HEK293 (cell line): ENCODE results near the gene FAM120B.
A peak's percentile ranks its signal among the peaks of the same experiment; 100 is the strongest.

Experiments used
- CTCF ChIA-PET: fragments of 350-600 bp; formaldehyde crosslinking; extraction: SDS; loops from one replicate; lab custom pipeline; 2021; ENCODE audit warnings: antibody characterized with exemption; lab: Yijun Ruan, JAX
- POLR2A ChIA-PET: fragments of 300-600 bp; formaldehyde crosslinking; extraction: SDS; loops from one replicate; lab custom pipeline; 2020; ENCODE audit warnings: antibody characterized with exemption, inconsistent platforms; lab: Yijun Ruan, JAX
- H3K27ac ChIP-seq: fragments of 200-500 bp; sonication (Bioruptor generic); 2 replicates; pipeline ENCODE4 v1.5.1; 2014; ENCODE audit warnings: low read depth, low read length, control low read depth, inconsistent platforms; ENCODE audit errors: extremely low read depth
- H3K36me3 ChIP-seq, 2 experiments: fragments of 200-500 bp in 1 of 2; sonication (Bioruptor generic) in 1 of 2; 1 replicate in 1 of 2; 2 replicates in 1 of 2; pipeline ENCODE4 v1.5.1; 2014 to 2017; ENCODE audit warnings: inconsistent platforms in 2 of 2, low read length in 2 of 2; ENCODE audit not compliant: control insufficient read depth in 2 of 2, insufficient read depth in 1 of 2
- H3K4me1 ChIP-seq: fragments of 200-500 bp; sonication (Bioruptor generic); 2 replicates; pipeline ENCODE4 v1.5.1; 2014; ENCODE audit warnings: mild to moderate bottlenecking, low read length, inconsistent platforms; ENCODE audit not compliant: control insufficient read depth, insufficient read depth
- H3K4me3 ChIP-seq: 2 replicates; pipeline ENCODE4 v1.5.1; 2011; ENCODE audit warnings: low read depth, mild to moderate bottlenecking, control low read depth, low read length, moderate library complexity
- H3K9me3 ChIP-seq: fragments of 200-500 bp; sonication (Bioruptor generic); 2 replicates; pipeline ENCODE4 v1.5.1; 2014; ENCODE audit warnings: low read depth, low read length, inconsistent platforms; ENCODE audit not compliant: control insufficient read depth, insufficient read depth
- SCRT2 ChIP-seq: fragments of 450-650 bp; formaldehyde crosslinking; IDR thresholded peaks from 2 replicates; pipeline ENCODE4 v1.5.1; 2016; ENCODE audit warnings: missing biosample characterization, missing genetic modification characterization
- SP3 ChIP-seq: fragments of 450-650 bp; formaldehyde crosslinking; IDR thresholded peaks from 2 replicates; pipeline ENCODE4 v1.5.1; 2016; ENCODE audit warnings: missing biosample characterization, missing genetic modification characterization
- ZBTB48 ChIP-seq: fragments of 450-650 bp; formaldehyde crosslinking; IDR thresholded peaks from 2 replicates; pipeline ENCODE4 v1.5.1; 2016; ENCODE audit warnings: missing biosample characterization, missing genetic modification characterization
- ZNF114 ChIP-seq: fragments of 450-650 bp; formaldehyde crosslinking; IDR thresholded peaks from 2 replicates; pipeline ENCODE4 v1.5.0; 2017; ENCODE audit warnings: missing biosample characterization, missing genetic modification characterization
- ZNF600 ChIP-seq: fragments of 450-650 bp; formaldehyde crosslinking; IDR thresholded peaks from 2 replicates; pipeline ENCODE4 v1.5.1; 2016; ENCODE audit warnings: missing biosample characterization, missing genetic modification characterization
- ZNF623 ChIP-seq: fragments of 450-650 bp; formaldehyde crosslinking; IDR thresholded peaks from 2 replicates; pipeline ENCODE4 v1.5.1; 2016; ENCODE audit warnings: missing biosample characterization, missing genetic modification characterization
- ZNF660 ChIP-seq: fragments of 450-650 bp; IDR thresholded peaks from 2 replicates; pipeline ENCODE4 v1.5.1; 2018; ENCODE audit warnings: missing biosample characterization, mild to moderate bottlenecking, missing genetic modification characterization
- TF ChIP-seq, protein P1 (sequence below): fragments of 450-650 bp; formaldehyde crosslinking; IDR thresholded peaks from 2 replicates; pipeline ENCODE4 v1.5.1; 2016; ENCODE audit warnings: missing biosample characterization, missing genetic modification characterization, low read depth
- TF ChIP-seq, protein P2 (sequence below): fragments of 450-650 bp; formaldehyde crosslinking; IDR thresholded peaks from 2 replicates; pipeline ENCODE4 v1.5.1; 2017; ENCODE audit warnings: missing biosample characterization, missing genetic modification characterization
- TF ChIP-seq, protein P3 (sequence below): fragments of 450-650 bp; formaldehyde crosslinking; IDR thresholded peaks from 2 replicates; pipeline ENCODE4 v1.5.1; 2016; ENCODE audit warnings: missing biosample characterization, missing genetic modification characterization
- TF ChIP-seq, protein P4 (sequence below): fragments of 450-650 bp; formaldehyde crosslinking; conservative IDR thresholded peaks from 2 replicates; pipeline ENCODE4 v1.5.1; 2016; ENCODE audit warnings: low read depth, missing biosample characterization, missing genetic modification characterization
- TF ChIP-seq, protein P5 (sequence below): fragments of 450-650 bp; formaldehyde crosslinking; IDR thresholded peaks from 2 replicates; pipeline ENCODE4 v1.5.1; 2016; ENCODE audit warnings: missing biosample characterization, missing genetic modification characterization
- TF ChIP-seq, protein P6 (sequence below): sonication (generic); formaldehyde crosslinking; IDR thresholded peaks from 2 replicates; pipeline ENCODE4 v1.8.1; 2022; ENCODE audit warnings: mild to moderate bottlenecking, moderate library complexity, missing genetic modification reagents
- TF ChIP-seq, protein P7 (sequence below): fragments of 450-650 bp; formaldehyde crosslinking; IDR thresholded peaks from 2 replicates; pipeline ENCODE4 v1.5.1; 2016; ENCODE audit warnings: missing biosample characterization, missing genetic modification characterization
- TF ChIP-seq, protein P8 (sequence below): fragments of 450-650 bp; formaldehyde crosslinking; IDR thresholded peaks from 2 replicates; pipeline ENCODE4 v1.5.1; 2016; ENCODE audit warnings: missing biosample characterization, missing genetic modification characterization

Gene FAM120B

DNA sequence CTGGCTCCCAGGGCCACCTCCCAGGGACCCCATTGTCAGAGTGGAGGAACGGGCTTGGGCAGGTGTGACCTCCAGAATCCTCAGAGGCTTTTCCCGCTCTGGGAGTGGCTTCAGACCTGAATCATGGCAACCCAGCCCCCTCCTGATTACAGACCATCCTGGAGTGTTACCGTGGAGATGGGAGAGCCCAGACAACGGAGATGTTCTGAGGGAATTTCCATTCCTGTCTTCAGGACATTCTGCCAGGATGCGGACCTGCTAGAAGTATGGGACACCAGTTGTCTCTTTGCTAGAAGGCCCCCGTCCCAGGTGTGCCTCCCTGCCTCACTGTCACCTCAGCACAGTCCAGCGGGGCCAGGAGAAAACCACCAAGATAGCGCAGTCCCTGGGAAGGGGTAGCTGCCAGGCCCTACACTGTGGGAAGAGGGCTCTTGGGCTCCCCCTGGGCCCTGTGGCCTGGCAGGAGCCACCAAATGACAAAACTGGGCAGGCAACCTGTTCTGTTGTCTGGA is 136.6 kb downstream of the FAM120B start:
- ChIA-PET CTCF (interaction anchor here (1.1 kb wide), 1 partner anchor 10 kb away, joined by 4 read pairs; no protein-coding TSS in a partner anchor), POLR2A (no interaction called here)

DNA sequence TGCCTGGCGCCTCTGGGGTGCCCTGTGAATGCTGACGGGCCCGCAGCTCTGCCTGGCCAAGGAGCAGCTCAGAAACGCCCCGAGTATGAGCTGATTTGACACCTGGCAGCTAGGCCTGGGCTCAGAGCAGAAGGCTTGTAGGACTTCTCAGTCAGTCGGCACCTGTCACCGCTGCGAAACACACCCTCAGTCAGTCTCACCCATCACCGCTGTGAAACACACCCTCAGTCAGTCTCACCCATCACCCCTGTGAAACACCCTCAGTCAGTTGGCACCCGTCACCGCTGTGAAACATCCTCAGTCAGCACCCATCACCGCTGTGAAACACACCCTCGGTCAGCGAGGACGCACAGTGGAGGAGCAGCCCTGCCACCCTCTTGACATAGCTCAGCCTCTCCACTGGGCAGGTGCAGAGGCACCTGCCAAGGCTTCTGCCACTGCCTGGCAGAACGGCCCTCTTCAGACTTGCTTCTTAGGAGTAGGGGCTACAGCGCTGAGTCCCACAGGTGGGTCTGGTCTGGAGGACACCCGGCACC is 137.6 kb downstream of the FAM120B start:
- TF ChIP-seq, protein P1, sequence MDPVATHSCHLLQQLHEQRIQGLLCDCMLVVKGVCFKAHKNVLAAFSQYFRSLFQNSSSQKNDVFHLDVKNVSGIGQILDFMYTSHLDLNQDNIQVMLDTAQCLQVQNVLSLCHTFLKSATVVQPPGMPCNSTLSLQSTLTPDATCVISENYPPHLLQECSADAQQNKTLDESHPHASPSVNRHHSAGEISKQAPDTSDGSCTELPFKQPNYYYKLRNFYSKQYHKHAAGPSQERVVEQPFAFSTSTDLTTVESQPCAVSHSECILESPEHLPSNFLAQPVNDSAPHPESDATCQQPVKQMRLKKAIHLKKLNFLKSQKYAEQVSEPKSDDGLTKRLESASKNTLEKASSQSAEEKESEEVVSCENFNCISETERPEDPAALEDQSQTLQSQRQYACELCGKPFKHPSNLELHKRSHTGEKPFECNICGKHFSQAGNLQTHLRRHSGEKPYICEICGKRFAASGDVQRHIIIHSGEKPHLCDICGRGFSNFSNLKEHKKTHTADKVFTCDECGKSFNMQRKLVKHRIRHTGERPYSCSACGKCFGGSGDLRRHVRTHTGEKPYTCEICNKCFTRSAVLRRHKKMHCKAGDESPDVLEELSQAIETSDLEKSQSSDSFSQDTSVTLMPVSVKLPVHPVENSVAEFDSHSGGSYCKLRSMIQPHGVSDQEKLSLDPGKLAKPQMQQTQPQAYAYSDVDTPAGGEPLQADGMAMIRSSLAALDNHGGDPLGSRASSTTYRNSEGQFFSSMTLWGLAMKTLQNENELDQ (tag by site-specific recombination): no peak
- TF ChIP-seq ZNF660 (tag by site-specific recombination) (no peak), ZNF114 (no peak), ZNF623 (tag by site-specific recombination) (no peak), SCRT2 (tag by site-specific recombination) (no peak), SP3 (tag by site-specific recombination) (no peak), ZNF600 (no peak)
- TF ChIP-seq, protein P2, sequence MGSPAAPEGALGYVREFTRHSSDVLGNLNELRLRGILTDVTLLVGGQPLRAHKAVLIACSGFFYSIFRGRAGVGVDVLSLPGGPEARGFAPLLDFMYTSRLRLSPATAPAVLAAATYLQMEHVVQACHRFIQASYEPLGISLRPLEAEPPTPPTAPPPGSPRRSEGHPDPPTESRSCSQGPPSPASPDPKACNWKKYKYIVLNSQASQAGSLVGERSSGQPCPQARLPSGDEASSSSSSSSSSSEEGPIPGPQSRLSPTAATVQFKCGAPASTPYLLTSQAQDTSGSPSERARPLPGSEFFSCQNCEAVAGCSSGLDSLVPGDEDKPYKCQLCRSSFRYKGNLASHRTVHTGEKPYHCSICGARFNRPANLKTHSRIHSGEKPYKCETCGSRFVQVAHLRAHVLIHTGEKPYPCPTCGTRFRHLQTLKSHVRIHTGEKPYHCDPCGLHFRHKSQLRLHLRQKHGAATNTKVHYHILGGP: no peak
- TF ChIP-seq, protein P3, sequence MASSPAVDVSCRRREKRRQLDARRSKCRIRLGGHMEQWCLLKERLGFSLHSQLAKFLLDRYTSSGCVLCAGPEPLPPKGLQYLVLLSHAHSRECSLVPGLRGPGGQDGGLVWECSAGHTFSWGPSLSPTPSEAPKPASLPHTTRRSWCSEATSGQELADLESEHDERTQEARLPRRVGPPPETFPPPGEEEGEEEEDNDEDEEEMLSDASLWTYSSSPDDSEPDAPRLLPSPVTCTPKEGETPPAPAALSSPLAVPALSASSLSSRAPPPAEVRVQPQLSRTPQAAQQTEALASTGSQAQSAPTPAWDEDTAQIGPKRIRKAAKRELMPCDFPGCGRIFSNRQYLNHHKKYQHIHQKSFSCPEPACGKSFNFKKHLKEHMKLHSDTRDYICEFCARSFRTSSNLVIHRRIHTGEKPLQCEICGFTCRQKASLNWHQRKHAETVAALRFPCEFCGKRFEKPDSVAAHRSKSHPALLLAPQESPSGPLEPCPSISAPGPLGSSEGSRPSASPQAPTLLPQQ: no peak
- TF ChIP-seq, protein P4, sequence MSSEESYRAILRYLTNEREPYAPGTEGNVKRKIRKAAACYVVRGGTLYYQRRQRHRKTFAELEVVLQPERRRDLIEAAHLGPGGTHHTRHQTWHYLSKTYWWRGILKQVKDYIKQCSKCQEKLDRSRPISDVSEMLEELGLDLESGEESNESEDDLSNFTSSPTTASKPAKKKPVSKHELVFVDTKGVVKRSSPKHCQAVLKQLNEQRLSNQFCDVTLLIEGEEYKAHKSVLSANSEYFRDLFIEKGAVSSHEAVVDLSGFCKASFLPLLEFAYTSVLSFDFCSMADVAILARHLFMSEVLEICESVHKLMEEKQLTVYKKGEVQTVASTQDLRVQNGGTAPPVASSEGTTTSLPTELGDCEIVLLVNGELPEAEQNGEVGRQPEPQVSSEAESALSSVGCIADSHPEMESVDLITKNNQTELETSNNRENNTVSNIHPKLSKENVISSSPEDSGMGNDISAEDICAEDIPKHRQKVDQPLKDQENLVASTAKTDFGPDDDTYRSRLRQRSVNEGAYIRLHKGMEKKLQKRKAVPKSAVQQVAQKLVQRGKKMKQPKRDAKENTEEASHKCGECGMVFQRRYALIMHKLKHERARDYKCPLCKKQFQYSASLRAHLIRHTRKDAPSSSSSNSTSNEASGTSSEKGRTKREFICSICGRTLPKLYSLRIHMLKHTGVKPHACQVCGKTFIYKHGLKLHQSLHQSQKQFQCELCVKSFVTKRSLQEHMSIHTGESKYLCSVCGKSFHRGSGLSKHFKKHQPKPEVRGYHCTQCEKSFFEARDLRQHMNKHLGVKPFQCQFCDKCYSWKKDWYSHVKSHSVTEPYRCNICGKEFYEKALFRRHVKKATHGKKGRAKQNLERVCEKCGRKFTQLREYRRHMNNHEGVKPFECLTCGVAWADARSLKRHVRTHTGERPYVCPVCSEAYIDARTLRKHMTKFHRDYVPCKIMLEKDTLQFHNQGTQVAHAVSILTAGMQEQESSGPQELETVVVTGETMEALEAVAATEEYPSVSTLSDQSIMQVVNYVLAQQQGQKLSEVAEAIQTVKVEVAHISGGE: no peak
- TF ChIP-seq, protein P5, sequence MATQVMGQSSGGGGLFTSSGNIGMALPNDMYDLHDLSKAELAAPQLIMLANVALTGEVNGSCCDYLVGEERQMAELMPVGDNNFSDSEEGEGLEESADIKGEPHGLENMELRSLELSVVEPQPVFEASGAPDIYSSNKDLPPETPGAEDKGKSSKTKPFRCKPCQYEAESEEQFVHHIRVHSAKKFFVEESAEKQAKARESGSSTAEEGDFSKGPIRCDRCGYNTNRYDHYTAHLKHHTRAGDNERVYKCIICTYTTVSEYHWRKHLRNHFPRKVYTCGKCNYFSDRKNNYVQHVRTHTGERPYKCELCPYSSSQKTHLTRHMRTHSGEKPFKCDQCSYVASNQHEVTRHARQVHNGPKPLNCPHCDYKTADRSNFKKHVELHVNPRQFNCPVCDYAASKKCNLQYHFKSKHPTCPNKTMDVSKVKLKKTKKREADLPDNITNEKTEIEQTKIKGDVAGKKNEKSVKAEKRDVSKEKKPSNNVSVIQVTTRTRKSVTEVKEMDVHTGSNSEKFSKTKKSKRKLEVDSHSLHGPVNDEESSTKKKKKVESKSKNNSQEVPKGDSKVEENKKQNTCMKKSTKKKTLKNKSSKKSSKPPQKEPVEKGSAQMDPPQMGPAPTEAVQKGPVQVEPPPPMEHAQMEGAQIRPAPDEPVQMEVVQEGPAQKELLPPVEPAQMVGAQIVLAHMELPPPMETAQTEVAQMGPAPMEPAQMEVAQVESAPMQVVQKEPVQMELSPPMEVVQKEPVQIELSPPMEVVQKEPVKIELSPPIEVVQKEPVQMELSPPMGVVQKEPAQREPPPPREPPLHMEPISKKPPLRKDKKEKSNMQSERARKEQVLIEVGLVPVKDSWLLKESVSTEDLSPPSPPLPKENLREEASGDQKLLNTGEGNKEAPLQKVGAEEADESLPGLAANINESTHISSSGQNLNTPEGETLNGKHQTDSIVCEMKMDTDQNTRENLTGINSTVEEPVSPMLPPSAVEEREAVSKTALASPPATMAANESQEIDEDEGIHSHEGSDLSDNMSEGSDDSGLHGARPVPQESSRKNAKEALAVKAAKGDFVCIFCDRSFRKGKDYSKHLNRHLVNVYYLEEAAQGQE (tag by site-specific recombination): no peak
- TF ChIP-seq, protein P6, sequence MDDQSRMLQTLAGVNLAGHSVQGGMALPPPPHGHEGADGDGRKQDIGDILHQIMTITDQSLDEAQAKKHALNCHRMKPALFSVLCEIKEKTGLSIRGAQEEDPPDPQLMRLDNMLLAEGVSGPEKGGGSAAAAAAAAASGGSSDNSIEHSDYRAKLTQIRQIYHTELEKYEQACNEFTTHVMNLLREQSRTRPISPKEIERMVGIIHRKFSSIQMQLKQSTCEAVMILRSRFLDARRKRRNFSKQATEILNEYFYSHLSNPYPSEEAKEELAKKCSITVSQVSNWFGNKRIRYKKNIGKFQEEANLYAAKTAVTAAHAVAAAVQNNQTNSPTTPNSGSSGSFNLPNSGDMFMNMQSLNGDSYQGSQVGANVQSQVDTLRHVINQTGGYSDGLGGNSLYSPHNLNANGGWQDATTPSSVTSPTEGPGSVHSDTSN (CRISPR knock-in tag): no peak
- TF ChIP-seq, protein P7, sequence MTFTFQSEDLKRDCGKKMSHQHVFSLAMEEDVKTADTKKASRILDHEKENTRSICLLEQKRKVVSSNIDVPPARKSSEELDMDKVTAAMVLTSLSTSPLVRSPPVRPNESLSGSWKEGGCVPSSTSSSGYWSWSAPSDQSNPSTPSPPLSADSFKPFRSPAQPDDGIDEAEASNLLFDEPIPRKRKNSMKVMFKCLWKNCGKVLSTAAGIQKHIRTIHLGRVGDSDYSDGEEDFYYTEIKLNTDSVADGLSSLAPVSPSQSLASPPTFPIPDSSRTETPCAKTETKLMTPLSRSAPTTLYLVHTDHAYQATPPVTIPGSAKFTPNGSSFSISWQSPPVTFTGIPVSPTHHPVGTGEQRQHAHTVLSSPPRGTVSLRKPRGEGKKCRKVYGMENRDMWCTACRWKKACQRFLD (tag by site-specific recombination): no peak
- Histone ChIP-seq H3K9me3 (no peaks in the 10 kb centered on the region), H3K36me3 (no peaks in the 10 kb centered on the region), H3K27ac (no peak overlapping the region), H3K4me3 (no peak overlapping the region), H3K4me1 (no peaks in the 10 kb centered on the region)
- ChIA-PET POLR2A (no interaction called here), CTCF (interaction anchor here (0.5 to 1.1 kb wide), 2 partner anchors 11 to 40 kb away, joined by 3 to 4 read pairs; no protein-coding TSS in a partner anchor)

More for the DNA sequence above, 136.6 kb downstream of the FAM120B start:
- H3K4me3 ChIP-seq: no peak overlapping the region
- peaks cover under 1% of the 10 kb centered on the region; the same call in 1 of the 2 replicates for H3K4me1 ChIP-seq
- no peaks in the 10 kb centered on the region for H3K36me3 ChIP-seq
- no peak overlapping the region for H3K27ac ChIP-seq
- no peak for TF ChIP-seq ZBTB48 (tag by site-specific recombination)
- TF ChIP-seq, protein P8, sequence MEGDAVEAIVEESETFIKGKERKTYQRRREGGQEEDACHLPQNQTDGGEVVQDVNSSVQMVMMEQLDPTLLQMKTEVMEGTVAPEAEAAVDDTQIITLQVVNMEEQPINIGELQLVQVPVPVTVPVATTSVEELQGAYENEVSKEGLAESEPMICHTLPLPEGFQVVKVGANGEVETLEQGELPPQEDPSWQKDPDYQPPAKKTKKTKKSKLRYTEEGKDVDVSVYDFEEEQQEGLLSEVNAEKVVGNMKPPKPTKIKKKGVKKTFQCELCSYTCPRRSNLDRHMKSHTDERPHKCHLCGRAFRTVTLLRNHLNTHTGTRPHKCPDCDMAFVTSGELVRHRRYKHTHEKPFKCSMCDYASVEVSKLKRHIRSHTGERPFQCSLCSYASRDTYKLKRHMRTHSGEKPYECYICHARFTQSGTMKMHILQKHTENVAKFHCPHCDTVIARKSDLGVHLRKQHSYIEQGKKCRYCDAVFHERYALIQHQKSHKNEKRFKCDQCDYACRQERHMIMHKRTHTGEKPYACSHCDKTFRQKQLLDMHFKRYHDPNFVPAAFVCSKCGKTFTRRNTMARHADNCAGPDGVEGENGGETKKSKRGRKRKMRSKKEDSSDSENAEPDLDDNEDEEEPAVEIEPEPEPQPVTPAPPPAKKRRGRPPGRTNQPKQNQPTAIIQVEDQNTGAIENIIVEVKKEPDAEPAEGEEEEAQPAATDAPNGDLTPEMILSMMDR (tag by site-specific recombination): 0 out of 2 replicates have a peak, but pooled peaks have one; percentile 10
- no peaks in the 10 kb centered on the region for H3K9me3 ChIP-seq
